Endothelial cell of umbilical vein (primary cell): ENCODE data around the gene NAV2. TPM values are rescaled to one million over a fixed set of nuclear protein-coding genes. Genes with fewer than 3 reads are reported as not detected.

Source experiments
- BruUV-seq: library from RNA; stranded (reverse); fragments of 400-500 nt; replicated peaks from 2 replicates; lab custom pipeline; 2021; lab: Mats Ljungman, UMichigan
- CTCF ChIA-PET: fragments of 300-600, 350-600 bp; sonication (Branson Sonifier 250); formaldehyde crosslinking; loops from one replicate; lab custom pipeline; 2021; ENCODE audit warnings: antibody characterized with exemption, inconsistent platforms; lab: Charles Lee
- POLR2A ChIA-PET: fragments of 300-600, 350-600 bp; sonication (Branson Sonifier 250); formaldehyde crosslinking; loops from one replicate; lab custom pipeline; 2021; ENCODE audit warnings: antibody characterized with exemption, inconsistent platforms; lab: Charles Lee
- DNase-seq: peaks from one replicate; pipeline ENCODE4 v3.0.0-alpha.2; 2011; ENCODE audit warnings: low read depth, low spot score
- FAIRE-seq: peaks from 2 replicates; lab custom pipeline; 2011; peaks lifted over from hg19 to GRCh38; lab: Jason Lieb, UNC
- H2AFZ ChIP-seq: 2 replicates; pipeline ENCODE4 v1.6.0; 2012; ENCODE audit warnings: low read depth, low read length, control low read depth, inconsistent platforms
- H3K27ac ChIP-seq: 2 replicates; pipeline ENCODE4 v1.5.1; 2011; ENCODE audit warnings: low read depth, mild to moderate bottlenecking, control low read depth, low read length, moderate library complexity; ENCODE audit not compliant: insufficient read depth
- H3K27me3 ChIP-seq, 2 experiments: 2 replicates each; pipeline versions ENCODE4 v1.6.0 to v1.6.1; 2011; ENCODE audit warnings: low read length in 2 of 2, mixed read lengths in 1 of 2; ENCODE audit not compliant: control insufficient read depth in 2 of 2, insufficient read depth in 2 of 2
- H3K36me3 ChIP-seq, 2 experiments: 2 replicates in 1 of 2; 3 replicates in 1 of 2; pipeline ENCODE4 v1.5.1; 2011; ENCODE audit warnings: low read length in 2 of 2, mild to moderate bottlenecking in 1 of 2, moderate library complexity in 1 of 2; ENCODE audit not compliant: control insufficient read depth in 2 of 2, insufficient read depth in 2 of 2; ENCODE audit errors: extremely low read depth in 1 of 2
- H3K4me1 ChIP-seq: 3 replicates; pipeline ENCODE4 v1.5.1; 2011; ENCODE audit warnings: mild to moderate bottlenecking, low read length; ENCODE audit not compliant: control insufficient read depth, insufficient read depth; ENCODE audit errors: extremely low read depth
- H3K4me2 ChIP-seq: 2 replicates; pipeline ENCODE4 v1.6.1; 2011; ENCODE audit warnings: low read length, control low read depth, mixed read lengths; ENCODE audit not compliant: insufficient read depth
- H3K4me3 ChIP-seq, 3 experiments: fragments of 200-600 bp in 1 of 3; sonication (generic), shearing (Covaris generic) in 1 of 3; replicated peaks in 1 of 3; 2 replicates each; pipeline ENCODE4 v1.5.1; 2011 to 2016; ENCODE audit warnings: control low read depth in 3 of 3, low read length in 3 of 3, mild to moderate bottlenecking in 2 of 3, inconsistent platforms in 1 of 3, low read depth in 1 of 3, moderate library complexity in 1 of 3; ENCODE audit not compliant: insufficient read depth in 1 of 3
- H3K79me2 ChIP-seq: 2 replicates; pipeline ENCODE4 v1.6.0; 2012; ENCODE audit warnings: low read length, inconsistent platforms; ENCODE audit not compliant: control insufficient read depth, insufficient read depth
- H3K9ac ChIP-seq: replicated peaks from 2 replicates; pipeline ENCODE3; 2011; ENCODE audit warnings: low read length, control low read depth; ENCODE audit not compliant: insufficient read depth; ENCODE audit errors: extremely low read depth
- H3K9me1 ChIP-seq: replicated peaks from 3 replicates; pipeline ENCODE4 v1.6.0; 2011; ENCODE audit warnings: mild to moderate bottlenecking, low read length; ENCODE audit not compliant: control insufficient read depth, insufficient read depth; ENCODE audit errors: extremely low read depth
- H3K9me3 ChIP-seq: replicated peaks from 2 replicates; pipeline ENCODE4 v1.5.1; 2012; ENCODE audit warnings: low read length, inconsistent platforms; ENCODE audit not compliant: control insufficient read depth, insufficient read depth
- H4K20me1 ChIP-seq: replicated peaks from 2 replicates; pipeline ENCODE3; 2011; ENCODE audit warnings: mild to moderate bottlenecking, low read length; ENCODE audit not compliant: control insufficient read depth, insufficient read depth; ENCODE audit errors: extremely low read depth
- CTCF ChIP-seq, 2 donors: IDR thresholded peaks; 1 replicate in 1 of 2; 2 replicates in 1 of 2; pipeline ENCODE4 v1.5.1; 2011; ENCODE audit warnings: low read length in 2 of 2, mild to moderate bottlenecking in 2 of 2, moderate library complexity in 2 of 2, control low read depth in 1 of 2, inconsistent platforms in 1 of 2, low read depth in 1 of 2; ENCODE audit not compliant: insufficient read depth in 1 of 2; ENCODE audit errors: extremely low read depth in 1 of 2
- EZH2 ChIP-seq: IDR thresholded peaks from 2 replicates; pipeline ENCODE4 v1.6.1; 2012; ENCODE audit warnings: borderline replicate concordance, low read depth, mild to moderate bottlenecking, moderate library complexity, low read length, inconsistent platforms; ENCODE audit not compliant: severe bottlenecking
- FOS ChIP-seq: IDR thresholded peaks from 2 replicates; pipeline ENCODE4 v1.6.1; 2011; ENCODE audit warnings: mild to moderate bottlenecking, low read length, moderate library complexity, borderline replicate concordance; ENCODE audit not compliant: insufficient read depth
- GATA2 ChIP-seq: IDR thresholded peaks from 2 replicates; pipeline ENCODE4 v1.7.0; 2011; ENCODE audit warnings: low read depth, mild to moderate bottlenecking, moderate library complexity, mixed read lengths, low read length; ENCODE audit not compliant: insufficient read length, insufficient read depth
- JUN ChIP-seq: IDR thresholded peaks from 2 replicates; pipeline ENCODE4 v1.6.1; 2011; ENCODE audit warnings: borderline replicate concordance, low read depth; ENCODE audit not compliant: insufficient read length, insufficient read depth
- MAX ChIP-seq: IDR thresholded peaks from 2 replicates; pipeline ENCODE4 v1.6.1; 2011; ENCODE audit not compliant: insufficient read depth, insufficient read length
- MYC ChIP-seq: IDR thresholded peaks from one replicate; pipeline ENCODE4 v1.6.1; 2011; ENCODE audit warnings: mild to moderate bottlenecking, low read depth, low read length
- POLR2A ChIP-seq: IDR thresholded peaks from 2 replicates; pipeline ENCODE4 v1.6.1; 2012; ENCODE audit warnings: low read depth, mild to moderate bottlenecking, control low read depth, low read length
- POLR2AphosphoS5 ChIP-seq: IDR thresholded peaks from 2 replicates; pipeline ENCODE4 v1.6.1; 2012; ENCODE audit warnings: low read depth, mild to moderate bottlenecking, control low read depth, low read length, moderate library complexity; ENCODE audit not compliant: insufficient read depth
- dilution Hi-C: fragments of 300-500 bp; cut with MboI; formaldehyde crosslinking; loops from one replicate; pipeline ENCODE4 v1.15.0; 2019; ENCODE audit warnings: low sequenced_read_pairs; ENCODE audit not compliant: extremely low pct_ligation_motif_present
- intact Hi-C: fragments of 100-400 bp; cut with micrococcal nuclease; formaldehyde crosslinking; loops from one replicate; pipeline ENCODE4 v1.10.0; 2022
- polyA plus RNA-seq, 4 experiments: library from polyadenylated mRNA; depleted of rRNA in 3 of 4; stranded (reverse) in 3 of 4; unstranded in 1 of 4; fragments of >200 nt; gene quantifications; 2 replicates each; pipeline versions ENCODE4 v1.2.1 to v1.2.3, GENCODE V29; 2011 to 2012; ENCODE audit warnings: missing spikeins in 1 of 4
- total RNA-seq: library from RNA; stranded (reverse); gene quantifications from 2 replicates; pipeline ENCODE4 v1.2.3, GENCODE V29; 2021

NAV2 gene
- total and polyA plus RNA-seq, 2 donors (not counting 3 experiments of a cell fraction or from before 2014, with no cell fraction given) = 10.9 to 68.0 TPM

GRCh38 chr11:19813158-19813879, 100.7 kb downstream of the NAV2 start:
- peaks cover 92% of the 10 kb centered on the region for H3K79me2 ChIP-seq
- DNase-seq = no peak
- no peak for TF ChIP-seq GATA2
- no peak for TF ChIP-seq POLR2AphosphoS5
- TF ChIP-seq MYC = no peak
- no peak for TF ChIP-seq EZH2
- TF ChIP-seq POLR2A = no peak
- no peak for TF ChIP-seq JUN
- no peak for TF ChIP-seq CTCF (IDR thresholded peaks at IDR 0.05; ENCODE audit: extremely low read depth in 1 of 2, insufficient read depth in 1 of 2, low read depth in 1 of 2, low read length in 2 of 2)
- TF ChIP-seq MAX = no peak
- TF ChIP-seq FOS = no peak
- CTCF ChIA-PET = interaction anchor here (2.0 kb wide), 1 partner anchor 90 kb away, joined by 9 read pairs; no protein-coding TSS in a partner anchor
- H3K4me1 ChIP-seq = peaks cover 4% of the 10 kb centered on the region
- no peak overlapping the region for H2AFZ ChIP-seq
- H3K36me3 ChIP-seq = no peaks in the 10 kb centered on the region
- dilution Hi-C loops (no loop called here), intact Hi-C loops (no loop called here)
- no peak overlapping the region for H3K27ac ChIP-seq
- no peaks in the 10 kb centered on the region for H3K27me3 ChIP-seq
- no peak overlapping the region for H3K4me3 ChIP-seq
- H4K20me1 ChIP-seq = no peaks in the 10 kb centered on the region
- H3K9me3 ChIP-seq = no peaks in the 10 kb centered on the region
- no peak overlapping the region for H3K9ac ChIP-seq
- POLR2A ChIA-PET = no interaction called here
- BruUV-seq = no TSS peak
- H3K4me2 ChIP-seq = no peak overlapping the region
- H3K9me1 ChIP-seq = no peaks in the 10 kb centered on the region
- FAIRE-seq = no peak
